ENCODE results near the gene SDHD.

DNA sequence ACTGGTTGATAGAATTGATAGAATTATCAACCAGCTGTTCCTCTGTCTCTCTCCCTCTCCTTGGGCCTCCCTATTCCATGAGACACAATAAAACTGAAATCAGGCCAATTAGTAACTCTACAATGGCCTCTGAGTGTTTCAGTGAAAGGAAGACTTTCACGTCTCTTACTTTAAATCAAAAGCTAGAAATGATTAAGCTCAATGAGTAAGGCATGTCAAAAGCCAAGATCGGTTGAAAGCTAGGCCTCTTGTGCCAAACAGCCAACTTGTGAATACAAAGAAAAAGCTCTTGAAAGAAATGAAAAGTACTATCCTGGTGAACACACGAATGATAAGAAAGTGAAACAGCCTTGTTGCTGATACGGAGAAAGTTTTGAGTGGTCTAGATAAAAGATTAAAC is 29.5 kb upstream of the SDHD start:
- TF ChIP-seq EP300 (IDR thresholded peaks at IDR 0.05) (no peak), POLR2AphosphoS5 (IDR thresholded peaks at IDR 0.05) (no peak), POLR2A (IDR thresholded peaks at IDR 0.05) (no peak)
- TF ChIP-seq, protein P1, sequence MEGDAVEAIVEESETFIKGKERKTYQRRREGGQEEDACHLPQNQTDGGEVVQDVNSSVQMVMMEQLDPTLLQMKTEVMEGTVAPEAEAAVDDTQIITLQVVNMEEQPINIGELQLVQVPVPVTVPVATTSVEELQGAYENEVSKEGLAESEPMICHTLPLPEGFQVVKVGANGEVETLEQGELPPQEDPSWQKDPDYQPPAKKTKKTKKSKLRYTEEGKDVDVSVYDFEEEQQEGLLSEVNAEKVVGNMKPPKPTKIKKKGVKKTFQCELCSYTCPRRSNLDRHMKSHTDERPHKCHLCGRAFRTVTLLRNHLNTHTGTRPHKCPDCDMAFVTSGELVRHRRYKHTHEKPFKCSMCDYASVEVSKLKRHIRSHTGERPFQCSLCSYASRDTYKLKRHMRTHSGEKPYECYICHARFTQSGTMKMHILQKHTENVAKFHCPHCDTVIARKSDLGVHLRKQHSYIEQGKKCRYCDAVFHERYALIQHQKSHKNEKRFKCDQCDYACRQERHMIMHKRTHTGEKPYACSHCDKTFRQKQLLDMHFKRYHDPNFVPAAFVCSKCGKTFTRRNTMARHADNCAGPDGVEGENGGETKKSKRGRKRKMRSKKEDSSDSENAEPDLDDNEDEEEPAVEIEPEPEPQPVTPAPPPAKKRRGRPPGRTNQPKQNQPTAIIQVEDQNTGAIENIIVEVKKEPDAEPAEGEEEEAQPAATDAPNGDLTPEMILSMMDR (IDR thresholded peaks at IDR 0.05), result no peak

All from gastroesophageal sphincter (tissue), 3 donors.